ENCODE data around the gene NXPE4. TPM values are rescaled to one million over a fixed set of nuclear protein-coding genes. Genes with fewer than 3 reads are reported as not detected.

NXPE4 gene
- polyA plus RNA-seq, 1 donor from 2014 or later, result not detected

DNA sequence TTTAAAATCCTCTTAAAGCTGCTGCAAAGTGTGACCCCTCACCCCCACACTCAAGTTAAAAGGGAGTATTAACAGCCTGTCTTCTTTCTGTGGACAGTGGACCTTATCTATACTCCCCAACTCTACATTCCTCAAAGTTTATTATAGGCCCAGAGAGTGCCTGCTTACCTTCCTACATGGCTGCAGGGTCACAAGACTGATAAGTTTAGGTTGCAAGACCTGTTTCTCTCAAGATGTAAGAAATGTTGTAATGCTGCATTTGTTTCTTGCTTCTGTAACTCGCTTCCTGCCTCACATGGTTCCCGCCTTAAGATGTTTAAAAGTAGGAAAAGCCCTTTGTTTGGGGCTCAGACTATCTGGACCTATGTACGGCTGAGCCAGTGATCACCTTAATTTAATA lies 25.8 kb downstream of the NXPE4 start:
- Histone ChIP-seq H3K27me3 (ENCODE audit: insufficient read depth, low read depth, low read length) (no peaks in the 10 kb centered on the region), H3K9me2 (ENCODE audit: insufficient read depth, low read length) (no peaks in the 10 kb centered on the region), H3K79me2 (replicated peaks; ENCODE audit: insufficient read depth, low read length) (no peaks in the 10 kb centered on the region), H3K27ac (ENCODE audit: low read length) (no peak overlapping the region), H4K20me1 (ENCODE audit: insufficient read depth) (no peaks in the 10 kb centered on the region), H3K9ac (ENCODE audit: low read length) (no peak overlapping the region), H2AFZ (ENCODE audit: low read depth, low read length) (no peak overlapping the region), H3K4me3 (ENCODE audit: low read length) (no peak overlapping the region), H3F3A (ENCODE audit: insufficient read depth, low read length, poor library complexity, severe bottlenecking) (no peaks in the 10 kb centered on the region), H3K36me3 (ENCODE audit: insufficient read depth, low read length) (no peaks in the 10 kb centered on the region), H3K4me2 (ENCODE audit: low read length) (no peak overlapping the region), H3K9me3 (ENCODE audit: low read length) (no peaks in the 10 kb centered on the region)
- TF ChIP-seq SMC3 (conservative IDR thresholded peaks at IDR 0.05; ENCODE audit: poor library complexity) (no peak), EP300 (conservative IDR thresholded peaks at IDR 0.05; ENCODE audit: poor library complexity, severe bottlenecking) (no peak), POLR2AphosphoS5 (IDR thresholded peaks at IDR 0.05) (no peak), RAD21 (conservative IDR thresholded peaks at IDR 0.05) (no peak), MXI1 (conservative IDR thresholded peaks at IDR 0.05; ENCODE audit: poor library complexity, severe bottlenecking) (no peak), TAF1 (IDR thresholded peaks at IDR 0.05; ENCODE audit: low read depth) (no peak), EZH2 (IDR thresholded peaks at IDR 0.05; ENCODE audit: borderline replicate concordance, insufficient read depth, low read length, poor library complexity, severe bottlenecking) (no peak)
- TF ChIP-seq, protein P1, sequence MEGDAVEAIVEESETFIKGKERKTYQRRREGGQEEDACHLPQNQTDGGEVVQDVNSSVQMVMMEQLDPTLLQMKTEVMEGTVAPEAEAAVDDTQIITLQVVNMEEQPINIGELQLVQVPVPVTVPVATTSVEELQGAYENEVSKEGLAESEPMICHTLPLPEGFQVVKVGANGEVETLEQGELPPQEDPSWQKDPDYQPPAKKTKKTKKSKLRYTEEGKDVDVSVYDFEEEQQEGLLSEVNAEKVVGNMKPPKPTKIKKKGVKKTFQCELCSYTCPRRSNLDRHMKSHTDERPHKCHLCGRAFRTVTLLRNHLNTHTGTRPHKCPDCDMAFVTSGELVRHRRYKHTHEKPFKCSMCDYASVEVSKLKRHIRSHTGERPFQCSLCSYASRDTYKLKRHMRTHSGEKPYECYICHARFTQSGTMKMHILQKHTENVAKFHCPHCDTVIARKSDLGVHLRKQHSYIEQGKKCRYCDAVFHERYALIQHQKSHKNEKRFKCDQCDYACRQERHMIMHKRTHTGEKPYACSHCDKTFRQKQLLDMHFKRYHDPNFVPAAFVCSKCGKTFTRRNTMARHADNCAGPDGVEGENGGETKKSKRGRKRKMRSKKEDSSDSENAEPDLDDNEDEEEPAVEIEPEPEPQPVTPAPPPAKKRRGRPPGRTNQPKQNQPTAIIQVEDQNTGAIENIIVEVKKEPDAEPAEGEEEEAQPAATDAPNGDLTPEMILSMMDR (IDR thresholded peaks at IDR 0.05; ENCODE audit: poor library complexity, severe bottlenecking), result no peak
- TF ChIP-seq, protein P2, sequence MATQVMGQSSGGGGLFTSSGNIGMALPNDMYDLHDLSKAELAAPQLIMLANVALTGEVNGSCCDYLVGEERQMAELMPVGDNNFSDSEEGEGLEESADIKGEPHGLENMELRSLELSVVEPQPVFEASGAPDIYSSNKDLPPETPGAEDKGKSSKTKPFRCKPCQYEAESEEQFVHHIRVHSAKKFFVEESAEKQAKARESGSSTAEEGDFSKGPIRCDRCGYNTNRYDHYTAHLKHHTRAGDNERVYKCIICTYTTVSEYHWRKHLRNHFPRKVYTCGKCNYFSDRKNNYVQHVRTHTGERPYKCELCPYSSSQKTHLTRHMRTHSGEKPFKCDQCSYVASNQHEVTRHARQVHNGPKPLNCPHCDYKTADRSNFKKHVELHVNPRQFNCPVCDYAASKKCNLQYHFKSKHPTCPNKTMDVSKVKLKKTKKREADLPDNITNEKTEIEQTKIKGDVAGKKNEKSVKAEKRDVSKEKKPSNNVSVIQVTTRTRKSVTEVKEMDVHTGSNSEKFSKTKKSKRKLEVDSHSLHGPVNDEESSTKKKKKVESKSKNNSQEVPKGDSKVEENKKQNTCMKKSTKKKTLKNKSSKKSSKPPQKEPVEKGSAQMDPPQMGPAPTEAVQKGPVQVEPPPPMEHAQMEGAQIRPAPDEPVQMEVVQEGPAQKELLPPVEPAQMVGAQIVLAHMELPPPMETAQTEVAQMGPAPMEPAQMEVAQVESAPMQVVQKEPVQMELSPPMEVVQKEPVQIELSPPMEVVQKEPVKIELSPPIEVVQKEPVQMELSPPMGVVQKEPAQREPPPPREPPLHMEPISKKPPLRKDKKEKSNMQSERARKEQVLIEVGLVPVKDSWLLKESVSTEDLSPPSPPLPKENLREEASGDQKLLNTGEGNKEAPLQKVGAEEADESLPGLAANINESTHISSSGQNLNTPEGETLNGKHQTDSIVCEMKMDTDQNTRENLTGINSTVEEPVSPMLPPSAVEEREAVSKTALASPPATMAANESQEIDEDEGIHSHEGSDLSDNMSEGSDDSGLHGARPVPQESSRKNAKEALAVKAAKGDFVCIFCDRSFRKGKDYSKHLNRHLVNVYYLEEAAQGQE (IDR thresholded peaks at IDR 0.05; ENCODE audit: borderline replicate concordance), result no peak

DNA sequence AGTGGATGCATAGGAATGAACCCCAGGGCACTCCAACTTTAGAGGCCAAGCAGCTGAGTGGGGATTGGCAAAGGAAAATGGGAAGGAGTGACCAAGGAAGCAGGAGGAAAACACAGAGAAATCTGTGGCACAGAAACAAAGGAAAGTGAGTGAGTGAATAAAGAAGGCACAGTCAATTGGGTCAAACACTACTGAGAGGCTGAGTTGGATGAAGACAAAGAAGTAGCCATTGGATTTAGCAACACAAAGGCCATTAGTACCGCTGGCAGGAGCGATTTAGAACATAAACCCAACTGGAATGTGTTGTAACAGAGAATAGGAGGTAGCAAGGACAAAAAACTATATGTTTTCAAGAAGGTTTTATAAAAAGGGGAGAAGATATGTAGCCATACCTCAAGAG lies 29.3 kb downstream of the NXPE4 start:
- no peaks in the 10 kb centered on the region for H3K27me3 ChIP-seq (ENCODE audit: insufficient read depth, low read depth, low read length)
- H3K9me3 ChIP-seq (ENCODE audit: low read length), result no peaks in the 10 kb centered on the region
- no peak overlapping the region for H2AFZ ChIP-seq (ENCODE audit: low read depth, low read length)
- H3K79me2 ChIP-seq (replicated peaks; ENCODE audit: insufficient read depth, low read length), result no peaks in the 10 kb centered on the region
- TF ChIP-seq EZH2 (IDR thresholded peaks at IDR 0.05; ENCODE audit: borderline replicate concordance, insufficient read depth, low read length, poor library complexity, severe bottlenecking), result no peak
- TF ChIP-seq, protein P1 (IDR thresholded peaks at IDR 0.05; ENCODE audit: poor library complexity, severe bottlenecking), result no peak
- no peak overlapping the region for H3K9ac ChIP-seq (ENCODE audit: low read length)
- no peaks in the 10 kb centered on the region for H3F3A ChIP-seq (ENCODE audit: insufficient read depth, low read length, poor library complexity, severe bottlenecking)
- no peaks in the 10 kb centered on the region for H3K9me2 ChIP-seq (ENCODE audit: insufficient read depth, low read length)
- H3K27ac ChIP-seq (ENCODE audit: low read length), result no peak overlapping the region
- H3K4me3 ChIP-seq (ENCODE audit: low read length), result no peak overlapping the region
- no peak overlapping the region for H3K4me2 ChIP-seq (ENCODE audit: low read length)
- no peaks in the 10 kb centered on the region for H3K36me3 ChIP-seq (ENCODE audit: insufficient read depth, low read length)
- no peaks in the 10 kb centered on the region for H4K20me1 ChIP-seq (ENCODE audit: insufficient read depth)
